PFSK-1 (cell line): Measurements from ENCODE around the gene PRSS27.

Experiments
- POLR2AphosphoS5 ChIP-seq: IDR thresholded peaks from 2 replicates; pipeline ENCODE4 v1.6.1; 2012; ENCODE audit warnings: low read depth, mild to moderate bottlenecking, control low read depth, low read length, moderate library complexity
- REST ChIP-seq, 2 experiments: IDR thresholded peaks; 2 replicates each; pipeline versions ENCODE4 v1.6.1 to v1.8.0; 2011 to 2012; ENCODE audit warnings: low read depth in 2 of 2, low read length in 2 of 2, control low read depth in 1 of 2, inconsistent platforms in 1 of 2, mild to moderate bottlenecking in 1 of 2, moderate library complexity in 1 of 2; ENCODE audit not compliant: insufficient read depth in 1 of 2
- SIN3A ChIP-seq: IDR thresholded peaks from 2 replicates; pipeline ENCODE4 v1.6.1; 2012; ENCODE audit warnings: mild to moderate bottlenecking, low read length, moderate library complexity, borderline replicate concordance; ENCODE audit not compliant: insufficient read depth

GRCh38 chr16:2708290-2708639 lies 11.8 kb downstream of the PRSS27 start:
- no peak for TF ChIP-seq REST (IDR thresholded peaks at IDR 0.05; ENCODE audit: insufficient read depth in 1 of 2, low read depth in 2 of 2, low read length in 2 of 2)
- TF ChIP-seq POLR2AphosphoS5 = no peak
- TF ChIP-seq SIN3A = no peak
